NCI-H82 treated with DMSO at 0.1 percent for 48 hours (cell line): ENCODE measurements around the gene MTHFD2L.
"Not testable (repeated sequence)": the region's sequence is repeated elsewhere in the genome, so short reads cannot be mapped to it uniquely, and the experiment has no call there.

Experiments used
- DNase-seq: peaks from one replicate; lab custom pipeline; 2025; ENCODE audit not compliant: unreplicated experiment; lab: John Stamatoyannopoulos, UW

Gene MTHFD2L

GRCh38 chr4:74157561-74158465 lies at the start of gene MTHFD2L:
Gene MTHFD2L, plus strand, starts transcription at chr4:74158118. Its CDS starts 21 bp downstream, at chr4:74158139.
- peak; percentile 84 for DNase-seq

- DNase-seq: no peak
Observed at GRCh38 chr4:74108457-74109115, 49.3 kb upstream of the MTHFD2L start.

GRCh38 chr4:74109116-74109869 lies 48.6 kb upstream of the MTHFD2L start:
- no peak for DNase-seq

- DNase-seq: no peak
Observed at GRCh38 chr4:74109870-74110605, 47.9 kb upstream of the MTHFD2L start.

GRCh38 chr4:74110670-74111069 lies 47.2 kb upstream of the MTHFD2L start:
- no peak for DNase-seq

- no peak for DNase-seq
Observed at GRCh38 chr4:74111306-74111975, 46.5 kb upstream of the MTHFD2L start.

GRCh38 chr4:74111990-74112389 lies 45.9 kb upstream of the MTHFD2L start:
- DNase-seq: no peak

- DNase-seq: no peak
Observed at GRCh38 chr4:74112399-74113105, 45.4 kb upstream of the MTHFD2L start.

- no peak for DNase-seq
Observed at GRCh38 chr4:74114234-74114633, 43.7 kb upstream of the MTHFD2L start.

GRCh38 chr4:74117024-74117534 lies 40.8 kb upstream of the MTHFD2L start:
- no peak for DNase-seq

GRCh38 chr4:74118600-74119338 lies 39.1 kb upstream of the MTHFD2L start:
- no peak for DNase-seq

- no peak for DNase-seq
Observed at GRCh38 chr4:74120086-74120485, 37.8 kb upstream of the MTHFD2L start.

GRCh38 chr4:74121643-74122579 lies 36.0 kb upstream of the MTHFD2L start:
- DNase-seq: no peak

- DNase-seq: peak; percentile 38
Observed at GRCh38 chr4:74123065-74123728, 34.7 kb upstream of the MTHFD2L start.

GRCh38 chr4:74125029-74125428 lies 32.9 kb upstream of the MTHFD2L start:
- DNase-seq: no peak

- no peak for DNase-seq
Observed at GRCh38 chr4:74127745-74128144, 30.2 kb upstream of the MTHFD2L start.

- DNase-seq: not testable (repeated sequence)
Observed at GRCh38 chr4:74130843-74131242, 27.1 kb upstream of the MTHFD2L start.
